GM19452 (cell line): Measurements from ENCODE around the gene ZYG11B.
"Not testable (repeated sequence)": the region's sequence is repeated elsewhere in the genome, so short reads cannot be mapped to it uniquely, and the experiment has no call there.

Experiments
- ATAC-seq: cut with Tn5 transposase; IDR thresholded peaks from one replicate; pipeline ENCODE4 v1.9.1; 2021; ENCODE audit not compliant: unreplicated experiment

ZYG11B gene

GRCh38 chr1:52706941-52707926, 19.0 kb upstream of the ZYG11B start:
- ATAC-seq = no peak

DNA sequence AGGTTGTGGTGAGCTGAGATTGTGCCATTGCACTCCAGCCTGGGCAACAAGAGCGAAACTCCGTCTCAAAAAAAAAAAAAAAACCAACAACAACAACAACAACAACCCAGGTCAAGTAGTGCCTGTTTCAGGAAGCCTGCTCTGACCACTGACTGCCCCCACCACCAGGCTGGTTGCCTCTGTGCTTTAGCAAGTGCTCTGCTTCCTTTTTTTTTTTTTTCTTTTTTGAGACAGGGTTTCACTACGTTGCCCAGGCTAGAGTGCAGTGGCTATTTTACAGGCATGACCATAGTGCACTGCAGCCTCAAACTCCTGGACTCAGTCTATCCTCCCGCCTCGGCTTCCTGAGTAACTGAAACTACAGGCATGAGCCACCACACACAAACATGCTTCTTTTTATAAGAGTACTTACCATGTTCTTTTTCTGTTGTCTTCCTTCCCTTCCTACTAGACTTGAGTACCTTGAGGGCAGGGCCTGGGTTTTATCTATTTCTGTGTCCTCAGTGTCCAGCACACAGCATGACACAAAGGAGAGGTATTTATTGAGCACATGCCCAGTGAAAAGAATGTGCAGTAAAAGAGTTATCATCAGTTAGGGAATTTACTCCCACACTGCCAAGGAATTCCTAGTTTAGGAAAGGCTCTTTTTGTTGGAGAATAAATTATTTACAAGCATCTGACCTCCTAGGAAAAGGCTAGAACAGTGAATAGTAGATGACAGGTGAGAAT, 18.2 kb upstream of the ZYG11B start:
- no peak for ATAC-seq

DNA sequence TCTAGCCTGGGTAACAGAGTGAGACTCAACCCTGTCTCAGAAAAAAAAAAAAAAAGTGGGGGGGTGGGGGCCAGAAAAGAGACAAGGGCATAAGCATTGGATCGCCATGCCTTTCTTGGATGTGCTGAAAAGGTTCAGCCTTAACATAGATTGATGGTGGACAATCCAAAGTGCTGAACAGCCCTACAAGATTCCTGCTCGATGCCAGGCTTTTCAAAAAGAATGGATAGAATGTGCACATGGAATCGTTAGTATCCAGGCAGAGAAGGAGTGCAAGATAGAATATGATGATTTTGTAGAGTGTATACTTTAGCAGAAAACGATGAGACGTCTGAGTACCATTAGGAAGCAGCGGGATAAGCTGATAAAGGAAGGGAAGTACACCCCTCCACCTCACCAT, 17.2 kb upstream of the ZYG11B start:
- ATAC-seq = no peak

DNA sequence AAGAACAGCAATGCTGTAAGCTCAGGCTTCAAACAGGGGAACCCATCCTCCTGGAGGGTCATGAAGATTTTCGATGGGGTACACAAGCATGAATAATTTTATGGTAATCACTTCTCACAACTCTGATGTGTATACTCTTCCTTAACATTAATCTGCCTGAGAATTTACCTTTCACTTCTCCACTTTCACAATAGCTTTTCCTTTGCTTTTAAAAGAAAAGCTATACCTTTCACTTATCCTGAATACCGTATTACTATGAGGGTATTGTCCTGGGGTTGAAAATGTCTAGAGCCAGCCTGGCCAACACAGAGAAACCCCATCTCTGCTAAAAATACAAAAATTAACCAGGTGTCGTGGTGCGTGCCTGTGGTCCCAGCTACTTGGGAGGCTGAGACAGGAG, 12.7 kb upstream of the ZYG11B start:
- no peak for ATAC-seq

DNA sequence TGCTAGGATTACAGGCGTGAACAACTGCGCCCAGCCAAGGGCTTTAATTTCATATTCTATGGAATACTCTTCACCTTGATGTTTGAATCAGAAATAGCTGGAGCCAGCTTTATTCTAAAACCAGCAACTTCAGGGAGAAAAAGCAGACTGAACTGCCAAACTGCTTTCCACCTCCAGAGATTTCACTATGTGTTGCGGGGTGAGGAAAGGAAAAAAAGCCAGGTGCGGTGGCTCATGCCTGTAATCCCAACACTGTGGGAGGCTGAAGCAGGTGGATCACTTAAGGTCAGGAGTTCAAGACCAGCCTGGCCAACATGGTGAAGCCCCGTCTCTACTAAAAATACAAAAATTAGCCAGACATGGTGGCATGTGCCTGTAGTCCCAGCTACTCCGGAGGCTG, 11.0 kb upstream of the ZYG11B start:
- not testable (repeated sequence) for ATAC-seq

DNA sequence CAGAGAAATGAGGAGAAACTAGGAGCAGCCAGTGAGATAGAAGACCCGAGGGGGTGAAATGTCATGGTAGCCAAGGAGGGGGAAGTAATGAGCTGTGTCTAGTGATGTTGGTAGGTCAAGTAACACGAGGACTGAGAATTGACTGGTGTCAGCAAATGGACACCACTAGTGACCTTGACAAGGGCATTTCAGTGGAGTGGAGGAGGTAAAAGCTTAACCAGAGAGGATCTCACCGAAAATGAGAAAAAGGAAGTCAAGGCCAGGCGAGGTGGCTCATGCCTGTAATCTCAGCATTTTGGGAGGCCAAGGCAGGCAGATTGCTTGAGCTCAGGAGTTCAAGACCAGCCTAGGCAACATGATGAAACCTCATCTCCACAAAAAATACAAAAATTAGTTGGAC, 3.0 kb upstream of the ZYG11B start:
- no peak for ATAC-seq

- no peak for ATAC-seq
These were observed 369 bp upstream of the ZYG11B start for GRCh38 chr1:52725903-52726264.

DNA sequence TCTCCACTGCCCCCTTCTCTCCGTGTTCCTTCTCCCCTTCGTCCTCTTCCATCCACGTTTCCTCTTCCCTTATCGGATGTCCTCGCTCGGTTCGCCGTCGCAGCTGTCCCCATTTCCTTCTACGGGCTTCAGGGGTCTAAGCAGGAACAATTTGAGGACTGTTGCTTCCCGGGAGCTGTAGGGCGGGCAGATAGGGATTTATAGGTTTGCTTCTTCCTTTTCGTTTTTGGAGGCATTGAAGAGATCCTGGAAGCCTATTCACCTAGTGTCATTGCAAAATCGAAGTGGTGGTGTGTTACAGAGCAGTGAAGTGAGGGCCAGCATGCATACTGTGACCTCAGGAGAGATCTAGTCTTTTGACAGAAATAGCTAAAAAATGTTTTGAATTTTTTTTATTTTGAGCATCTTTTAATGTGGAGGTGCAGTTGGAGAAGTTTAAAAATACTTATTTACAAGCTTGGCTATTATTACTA, 897 bp downstream of the ZYG11B start:
- no peak for ATAC-seq

GRCh38 chr1:52727956-52728656, 1.9 kb downstream of the ZYG11B start:
- no peak for ATAC-seq

GRCh38 chr1:52733368-52733767, 7.1 kb downstream of the ZYG11B start:
- ATAC-seq = no peak

- ATAC-seq = not testable (repeated sequence)
These were observed 9.1 kb downstream of the ZYG11B start for GRCh38 chr1:52735371-52735770.

DNA sequence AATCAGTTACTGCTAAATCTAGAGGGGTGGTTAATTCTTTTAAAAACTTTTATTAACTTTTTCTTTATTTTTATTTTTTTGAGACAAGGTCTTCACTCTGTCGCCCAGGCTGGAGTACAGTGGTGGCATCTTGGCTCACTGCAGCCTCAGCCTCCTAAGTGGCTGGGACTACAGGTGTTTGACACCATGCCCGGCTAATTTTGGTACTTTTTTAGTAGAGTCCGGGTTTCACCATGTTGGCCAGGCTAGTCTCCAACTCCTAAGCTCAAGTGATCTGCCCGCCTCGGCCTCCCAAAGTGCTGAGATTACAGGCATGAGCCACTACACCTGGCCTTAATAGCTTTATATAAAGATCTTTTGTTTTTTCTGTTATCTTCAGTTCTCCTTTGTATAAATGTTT, 11.9 kb downstream of the ZYG11B start:
- ATAC-seq = no peak

GRCh38 chr1:52738893-52739292, 12.6 kb downstream of the ZYG11B start:
- ATAC-seq = no peak

- ATAC-seq = no peak
These were observed 13.6 kb downstream of the ZYG11B start for GRCh38 chr1:52739699-52740467.

GRCh38 chr1:52741259-52741658, 15.0 kb downstream of the ZYG11B start:
- ATAC-seq = no peak

DNA sequence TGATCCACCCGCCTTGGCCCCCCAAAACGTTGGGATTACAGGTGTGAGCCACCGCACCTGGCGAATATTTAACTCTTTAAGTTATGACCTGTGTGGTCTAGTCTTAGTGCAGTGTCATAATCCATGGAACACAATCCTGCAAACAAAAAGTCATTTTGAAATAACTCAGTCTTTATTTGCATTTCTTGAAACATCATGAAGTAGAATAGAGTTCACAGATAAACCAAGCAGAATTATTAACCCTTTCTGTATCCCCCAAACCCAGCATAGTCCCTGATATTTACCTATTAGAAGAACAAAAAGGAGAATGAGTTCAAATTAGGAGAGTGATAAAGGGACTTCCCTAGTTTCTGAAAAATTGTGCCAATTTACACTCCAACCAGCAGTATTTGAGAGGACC, 19.9 kb downstream of the ZYG11B start:
- no peak for ATAC-seq

DNA sequence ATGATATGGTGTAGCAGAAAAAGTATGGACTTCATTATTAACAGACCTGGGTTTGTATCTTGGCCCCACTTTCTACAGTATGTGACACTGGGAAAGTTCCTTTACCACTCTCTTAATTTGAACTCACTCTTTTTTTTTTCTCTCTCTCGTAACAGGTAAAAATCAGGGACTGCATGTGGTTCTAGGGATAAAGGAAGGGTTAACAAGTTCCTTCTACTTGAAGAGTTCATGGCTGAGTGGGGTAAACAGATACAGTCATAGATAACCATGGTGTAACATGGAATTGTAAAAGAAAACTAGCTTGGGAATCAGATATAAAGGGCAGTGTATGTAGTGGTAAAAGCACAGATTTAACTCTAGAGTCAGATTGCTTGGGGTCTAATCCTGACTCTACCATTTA, 21.2 kb downstream of the ZYG11B start:
- no peak for ATAC-seq

DNA sequence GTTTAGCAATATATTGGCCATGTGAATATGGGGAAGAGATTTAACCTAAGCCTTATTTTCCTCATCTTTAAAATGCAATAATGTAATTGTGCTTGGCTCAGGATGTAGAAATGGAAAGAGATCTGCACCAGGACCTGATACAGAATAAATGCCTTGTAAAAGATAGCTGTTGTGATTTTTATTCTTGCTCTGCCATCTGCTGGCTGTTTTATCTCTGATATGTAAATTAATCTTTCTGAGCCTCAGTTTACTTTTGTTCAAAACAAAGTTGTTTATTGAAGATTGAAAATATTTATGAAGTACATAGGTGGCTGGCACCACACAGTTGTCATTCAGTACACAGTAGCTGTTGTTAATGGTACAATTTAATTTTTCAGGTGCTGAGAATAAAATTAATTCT, 21.9 kb downstream of the ZYG11B start:
- ATAC-seq = no peak

- ATAC-seq = not testable (repeated sequence)
These were observed 23.2 kb downstream of the ZYG11B start for GRCh38 chr1:52749496-52749895.

GRCh38 chr1:52750139-52750538, 23.9 kb downstream of the ZYG11B start:
- ATAC-seq = not testable (repeated sequence)
